RWPE1 (cell line): ENCODE results near the gene ZC3H6.

ENCODE experiments used
- CTCF ChIA-PET: fragments of 350-600 bp; sonication (Branson Sonifier 250); formaldehyde crosslinking; extraction: SDS; loops from one replicate; lab custom pipeline; 2021; lab: Yijun Ruan, JAX
- POLR2A ChIA-PET: fragments of 400-600 bp; formaldehyde crosslinking; extraction: SDS; loops from one replicate; lab custom pipeline; 2020; ENCODE audit warnings: antibody characterized with exemption; ENCODE audit not compliant: low non-redundant PET; lab: Yijun Ruan, JAX
- DNase-seq: peaks from one replicate; pipeline ENCODE4 v3.0.0; 2012; ENCODE audit warnings: low spot score
- H3K27ac ChIP-seq: fragments of 450-650 bp; 2 replicates; pipeline ENCODE4 v1.5.1; 2017
- TF ChIP-seq, protein P1 (sequence below): fragments of 450-650 bp; conservative IDR thresholded peaks from 2 replicates; pipeline ENCODE4 v1.5.1; 2017; ENCODE audit warnings: low read depth, mild to moderate bottlenecking

Gene ZC3H6, protein sequence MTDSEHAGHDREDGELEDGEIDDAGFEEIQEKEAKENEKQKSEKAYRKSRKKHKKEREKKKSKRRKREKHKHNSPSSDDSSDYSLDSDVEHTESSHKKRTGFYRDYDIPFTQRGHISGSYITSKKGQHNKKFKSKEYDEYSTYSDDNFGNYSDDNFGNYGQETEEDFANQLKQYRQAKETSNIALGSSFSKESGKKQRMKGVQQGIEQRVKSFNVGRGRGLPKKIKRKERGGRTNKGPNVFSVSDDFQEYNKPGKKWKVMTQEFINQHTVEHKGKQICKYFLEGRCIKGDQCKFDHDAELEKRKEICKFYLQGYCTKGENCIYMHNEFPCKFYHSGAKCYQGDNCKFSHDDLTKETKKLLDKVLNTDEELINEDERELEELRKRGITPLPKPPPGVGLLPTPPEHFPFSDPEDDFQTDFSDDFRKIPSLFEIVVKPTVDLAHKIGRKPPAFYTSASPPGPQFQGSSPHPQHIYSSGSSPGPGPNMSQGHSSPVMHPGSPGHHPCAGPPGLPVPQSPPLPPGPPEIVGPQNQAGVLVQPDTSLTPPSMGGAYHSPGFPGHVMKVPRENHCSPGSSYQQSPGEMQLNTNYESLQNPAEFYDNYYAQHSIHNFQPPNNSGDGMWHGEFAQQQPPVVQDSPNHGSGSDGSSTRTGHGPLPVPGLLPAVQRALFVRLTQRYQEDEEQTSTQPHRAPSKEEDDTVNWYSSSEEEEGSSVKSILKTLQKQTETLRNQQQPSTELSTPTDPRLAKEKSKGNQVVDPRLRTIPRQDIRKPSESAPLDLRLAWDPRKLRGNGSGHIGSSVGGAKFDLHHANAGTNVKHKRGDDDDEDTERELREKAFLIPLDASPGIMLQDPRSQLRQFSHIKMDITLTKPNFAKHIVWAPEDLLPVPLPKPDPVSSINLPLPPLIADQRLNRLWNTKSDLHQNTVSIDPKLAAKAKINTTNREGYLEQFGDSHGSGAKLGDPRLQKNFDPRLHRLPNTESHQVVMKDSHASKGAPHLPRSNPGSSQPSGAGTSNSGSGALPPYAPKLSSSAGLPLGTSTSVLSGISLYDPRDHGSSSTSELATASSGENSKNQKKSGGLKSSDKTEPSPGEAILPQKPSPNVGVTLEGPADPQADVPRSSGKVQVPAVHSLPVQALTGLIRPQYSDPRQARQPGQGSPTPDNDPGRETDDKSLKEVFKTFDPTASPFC

DNA sequence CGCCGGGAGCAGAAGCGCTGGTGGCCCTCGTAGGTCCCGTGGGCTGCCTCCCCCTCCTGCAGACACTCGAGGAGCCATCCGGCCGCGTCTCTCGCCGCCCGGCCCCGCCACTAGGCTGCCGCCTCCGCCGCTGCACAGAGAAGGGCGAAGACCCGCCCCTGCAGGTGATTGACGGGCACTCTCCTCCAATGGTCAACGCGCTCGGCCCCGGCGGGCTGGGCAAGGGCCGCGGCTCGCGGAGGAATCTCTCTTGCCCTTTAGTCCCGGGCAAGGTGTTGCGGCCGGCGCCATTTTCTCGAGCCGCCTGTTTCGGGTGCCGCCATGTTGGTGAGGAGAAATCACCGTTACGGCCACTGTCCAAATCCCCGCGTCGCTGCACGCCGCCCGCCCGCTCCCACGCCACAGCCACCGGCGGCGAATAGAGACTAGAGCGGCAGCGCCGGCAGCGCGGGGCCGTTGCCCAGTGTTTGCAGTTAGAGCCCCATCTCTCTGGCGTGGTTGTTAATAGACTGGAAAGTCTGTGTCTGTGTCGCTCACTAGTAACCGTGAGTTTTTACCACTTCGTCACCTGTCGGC is at the start of gene ZC3H6:
Gene ZC3H6 (plus strand): TSS at position 287 of the 576 bp plus-strand sequence. CDS start 398 bp downstream, outside the sequence.
- peak; percentile 98 for DNase-seq
- ChIA-PET CTCF (no interaction called here), POLR2A (no interaction called here)
- peak within 1 kb of the TSS; percentile 98 for H3K27ac ChIP-seq
- TF ChIP-seq, protein P1, sequence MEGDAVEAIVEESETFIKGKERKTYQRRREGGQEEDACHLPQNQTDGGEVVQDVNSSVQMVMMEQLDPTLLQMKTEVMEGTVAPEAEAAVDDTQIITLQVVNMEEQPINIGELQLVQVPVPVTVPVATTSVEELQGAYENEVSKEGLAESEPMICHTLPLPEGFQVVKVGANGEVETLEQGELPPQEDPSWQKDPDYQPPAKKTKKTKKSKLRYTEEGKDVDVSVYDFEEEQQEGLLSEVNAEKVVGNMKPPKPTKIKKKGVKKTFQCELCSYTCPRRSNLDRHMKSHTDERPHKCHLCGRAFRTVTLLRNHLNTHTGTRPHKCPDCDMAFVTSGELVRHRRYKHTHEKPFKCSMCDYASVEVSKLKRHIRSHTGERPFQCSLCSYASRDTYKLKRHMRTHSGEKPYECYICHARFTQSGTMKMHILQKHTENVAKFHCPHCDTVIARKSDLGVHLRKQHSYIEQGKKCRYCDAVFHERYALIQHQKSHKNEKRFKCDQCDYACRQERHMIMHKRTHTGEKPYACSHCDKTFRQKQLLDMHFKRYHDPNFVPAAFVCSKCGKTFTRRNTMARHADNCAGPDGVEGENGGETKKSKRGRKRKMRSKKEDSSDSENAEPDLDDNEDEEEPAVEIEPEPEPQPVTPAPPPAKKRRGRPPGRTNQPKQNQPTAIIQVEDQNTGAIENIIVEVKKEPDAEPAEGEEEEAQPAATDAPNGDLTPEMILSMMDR = no peak

DNA sequence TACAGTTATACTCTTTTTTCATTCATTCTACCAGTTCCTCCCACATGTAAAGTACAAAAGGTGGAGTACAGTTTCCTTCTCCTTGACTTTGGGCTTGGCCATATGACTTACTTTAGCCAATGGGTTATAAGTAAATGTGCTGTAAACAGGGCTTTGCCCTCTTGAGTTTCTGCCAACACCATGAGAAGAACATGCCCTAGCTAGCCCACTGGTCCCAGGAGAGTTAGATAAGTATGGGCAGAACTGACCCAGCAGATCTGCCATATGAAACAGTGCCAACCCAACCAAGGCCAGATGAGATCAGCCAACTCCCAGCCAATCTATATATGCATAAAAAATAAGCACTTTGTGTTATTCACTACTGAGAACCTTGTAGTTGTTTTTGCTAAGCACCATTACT is 46.0 kb upstream of the ZC3H6 start:
- ChIA-PET POLR2A (no interaction called here), CTCF (interaction anchor here (0.6 kb wide), 1 partner anchor 176 kb away, joined by 3 read pairs; no protein-coding TSS in a partner anchor)
- TF ChIP-seq, protein P1 = no peak
- peak; percentile 88 for DNase-seq
- H3K27ac ChIP-seq = no peak overlapping the region

DNA sequence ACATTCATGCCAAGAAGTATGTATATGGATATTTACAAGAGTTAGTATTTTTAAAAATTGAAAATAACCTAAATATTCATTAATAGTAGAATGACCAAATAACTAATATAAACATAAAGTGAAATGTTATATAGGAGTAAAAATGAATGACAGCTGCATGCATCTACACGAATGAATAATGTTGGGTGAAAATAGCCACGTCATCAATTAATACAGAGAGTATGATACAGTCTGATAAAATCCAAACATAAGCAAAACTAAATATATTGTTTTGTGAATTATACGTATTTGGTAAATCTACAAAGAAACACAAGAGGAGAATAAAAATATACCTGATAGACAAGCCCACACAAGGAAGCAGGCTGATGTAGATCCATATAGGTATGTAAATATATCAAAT is 45.0 kb upstream of the ZC3H6 start:
- TF ChIP-seq, protein P1 = no peak
- H3K27ac ChIP-seq = no peak overlapping the region
- DNase-seq = no peak
- POLR2A ChIA-PET = no interaction called here
- CTCF ChIA-PET = no interaction called here

DNA sequence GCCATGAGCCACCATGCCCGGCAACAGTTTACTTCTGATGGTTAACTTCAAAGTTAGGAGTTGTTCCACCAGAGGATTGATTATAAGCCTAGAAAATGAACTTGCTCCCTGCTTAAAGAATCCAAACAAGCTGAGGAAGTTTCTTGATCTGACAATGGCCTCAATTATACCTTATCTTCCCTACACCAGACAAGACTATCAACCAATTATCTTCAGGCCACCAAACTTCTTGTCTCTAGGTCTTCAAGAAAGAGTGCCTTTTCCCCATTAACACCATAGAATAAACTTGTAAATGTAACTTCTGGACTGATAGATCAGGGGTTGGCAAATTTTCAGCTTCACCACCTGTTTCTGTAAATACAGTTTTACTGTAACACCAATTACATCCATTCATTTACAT is 35.5 kb upstream of the ZC3H6 start:
- DNase-seq = no peak
- no peak overlapping the region for H3K27ac ChIP-seq
- ChIA-PET CTCF (no interaction called here), POLR2A (no interaction called here)
- TF ChIP-seq, protein P1 = no peak

DNA sequence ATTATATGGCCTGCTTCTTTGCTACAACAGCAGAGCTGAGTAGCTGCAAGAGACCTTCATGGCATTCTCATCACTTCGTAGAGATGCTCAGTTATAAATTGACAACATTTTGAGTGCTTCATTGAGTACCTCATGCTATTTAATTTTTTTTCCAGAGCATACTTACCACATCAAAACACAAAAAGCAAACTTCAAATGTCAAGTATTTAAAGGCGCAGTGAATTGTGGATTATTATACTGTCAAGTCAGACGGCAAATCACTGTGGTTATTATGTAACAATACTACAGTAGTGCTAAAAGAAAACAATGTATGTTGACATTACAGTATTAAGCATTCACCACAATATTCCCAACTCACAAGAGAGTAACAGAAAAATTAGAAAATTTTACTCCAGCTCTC is 33.0 kb upstream of the ZC3H6 start:
- no peak overlapping the region for H3K27ac ChIP-seq
- TF ChIP-seq, protein P1 = no peak
- POLR2A ChIA-PET = no interaction called here
- CTCF ChIA-PET = no interaction called here
- no peak for DNase-seq
